LNCaP clone FGC (cell line): ENCODE results near the gene NES.

ENCODE experiments used
- DNase-seq: peaks from one replicate; pipeline ENCODE4 v3.0.0-alpha.2; 2011; ENCODE audit warnings: low read depth
- H3K4me3 ChIP-seq: 2 replicates; pipeline ENCODE4 v1.5.1; 2011; ENCODE audit warnings: mild to moderate bottlenecking, low read depth, low read length, control low read depth
- CTCF ChIP-seq: IDR thresholded peaks from 2 replicates; pipeline ENCODE4 v1.5.1; 2012; ENCODE audit warnings: mild to moderate bottlenecking; ENCODE audit not compliant: control insufficient read depth, insufficient read depth; ENCODE audit errors: extremely low read depth

The NES gene

GRCh38 chr1:156645056-156645455, 32.2 kb downstream of the NES start:
- DNase-seq: no peak
- TF ChIP-seq CTCF: no peak
- H3K4me3 ChIP-seq: no peak overlapping the region

GRCh38 chr1:156644640-156645039, 32.6 kb downstream of the NES start:
- no peak overlapping the region for H3K4me3 ChIP-seq
- DNase-seq: no peak
- no peak for TF ChIP-seq CTCF

- no peak for DNase-seq
- no peak overlapping the region for H3K4me3 ChIP-seq
- no peak for TF ChIP-seq CTCF
These were observed 33.1 kb downstream of the NES start for GRCh38 chr1:156644146-156644545.

DNA sequence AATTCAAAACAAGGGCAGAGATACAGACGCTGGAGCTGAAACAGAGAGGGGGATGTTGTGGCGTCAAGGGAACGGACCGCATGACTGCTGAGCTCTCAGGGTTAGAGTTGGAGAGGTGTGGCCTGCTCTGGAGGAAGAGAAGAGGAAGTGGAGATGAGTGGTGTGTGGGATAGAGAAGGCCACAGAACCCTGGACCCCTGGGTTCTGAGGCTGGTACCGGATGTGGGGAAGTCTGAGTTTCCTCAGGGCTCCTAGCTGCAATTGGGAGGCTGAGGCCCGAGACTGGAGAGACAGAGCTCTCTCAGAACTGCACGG, 33.5 kb downstream of the NES start:
- TF ChIP-seq CTCF: no peak
- DNase-seq: no peak
- no peak overlapping the region for H3K4me3 ChIP-seq

DNA sequence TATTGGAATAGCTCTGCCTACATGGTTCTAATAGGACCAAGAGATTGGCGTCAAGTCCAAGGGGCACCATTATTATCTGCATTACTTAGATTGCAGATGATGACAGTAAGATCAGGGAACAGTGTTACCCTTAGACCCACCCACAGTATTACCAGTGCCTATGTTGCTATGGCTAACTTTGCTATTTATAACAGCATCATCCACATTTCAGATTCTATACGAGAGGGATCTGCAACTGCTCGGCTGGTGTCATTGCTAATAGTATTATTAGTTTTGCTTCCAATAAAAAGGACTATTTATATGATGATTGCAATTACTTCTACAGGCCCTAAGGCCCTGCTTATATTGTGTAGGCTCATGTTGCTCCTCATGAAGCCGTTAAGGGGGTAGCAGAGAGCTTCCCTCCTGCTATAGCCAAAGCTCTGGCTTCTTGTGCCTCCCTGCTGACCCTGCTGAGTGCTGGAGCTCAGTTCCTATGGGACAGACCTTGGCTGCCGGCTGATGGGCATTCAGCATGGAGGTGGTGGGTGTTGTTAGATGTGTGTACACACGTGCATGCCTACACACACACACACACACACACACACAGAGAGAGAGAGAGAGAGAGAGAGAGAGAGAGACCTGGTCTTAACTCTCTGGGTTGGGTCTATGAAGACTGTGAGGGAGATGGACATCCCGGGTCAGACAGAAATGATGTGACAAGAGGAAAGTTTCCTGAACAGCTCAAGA, 34.0 kb downstream of the NES start:
- no peak for DNase-seq
- TF ChIP-seq CTCF: no peak
- no peak overlapping the region for H3K4me3 ChIP-seq

- TF ChIP-seq CTCF: no peak
- no peak for DNase-seq
- no peak overlapping the region for H3K4me3 ChIP-seq
These were observed 34.8 kb downstream of the NES start for GRCh38 chr1:156642265-156643048.
